Astrocyte (in vitro differentiated cells and primary cell): ENCODE measurements around the gene ZNF77. TPM values are rescaled to one million over a fixed set of nuclear protein-coding genes. Genes with fewer than 3 reads are reported as not detected.
A peak's percentile ranks its signal among the peaks of the same experiment; 100 is the strongest.

Experiments
- DNase-seq: peaks from one replicate; pipeline ENCODE4 v3.0.0-alpha.2; 2010; ENCODE audit warnings: low read depth
- FAIRE-seq: peaks from 2 replicates; lab custom pipeline; 2011; peaks lifted over from hg19 to GRCh38; lab: Jason Lieb, UNC
- H2AFZ ChIP-seq: 2 replicates; pipeline ENCODE4 v1.6.0; 2012; ENCODE audit warnings: low read depth, low read length, inconsistent platforms
- H3K27ac ChIP-seq: 2 replicates; pipeline ENCODE4 v1.5.1; 2011; ENCODE audit warnings: low read depth, low read length, inconsistent platforms
- H3K27me3 ChIP-seq: 2 replicates; pipeline ENCODE4 v1.6.0; 2011; ENCODE audit warnings: low read length, inconsistent platforms; ENCODE audit not compliant: insufficient read depth
- H3K36me3 ChIP-seq: 2 replicates; pipeline ENCODE4 v1.5.1; 2011; ENCODE audit warnings: low read length, inconsistent platforms; ENCODE audit not compliant: insufficient read depth
- H3K4me1 ChIP-seq: 2 replicates; pipeline ENCODE4 v1.5.1; 2011; ENCODE audit warnings: low read length, inconsistent platforms; ENCODE audit not compliant: insufficient read depth
- H3K4me2 ChIP-seq: 2 replicates; pipeline ENCODE4 v1.6.0; 2012; ENCODE audit warnings: low read length, inconsistent platforms
- H3K4me3 ChIP-seq: 2 replicates; pipeline ENCODE4 v1.5.1; 2011; ENCODE audit warnings: low read depth, mild to moderate bottlenecking, low read length, inconsistent platforms; ENCODE audit not compliant: insufficient read depth
- H3K79me2 ChIP-seq: 2 replicates; pipeline ENCODE4 v1.6.0; 2012; ENCODE audit warnings: mild to moderate bottlenecking, low read length, inconsistent platforms; ENCODE audit not compliant: insufficient read depth
- H3K9ac ChIP-seq: 2 replicates; pipeline ENCODE4 v1.6.0; 2012; ENCODE audit warnings: mild to moderate bottlenecking, low read length, inconsistent platforms
- H3K9me3 ChIP-seq: 2 replicates; pipeline ENCODE4 v1.5.1; 2012; ENCODE audit warnings: low read depth, mild to moderate bottlenecking, low read length, inconsistent platforms; ENCODE audit not compliant: insufficient read depth
- H4K20me1 ChIP-seq: 2 replicates; pipeline ENCODE4 v1.6.0; 2012; ENCODE audit warnings: low read length, inconsistent platforms; ENCODE audit not compliant: insufficient read depth
- H3K27ac Mint-ChIP-seq: one replicate; pipeline ENCODE4 v1.8.0; 2021; ENCODE audit warnings: mild to moderate bottlenecking, mixed read lengths; ENCODE audit not compliant: unreplicated experiment
- H3K27me3 Mint-ChIP-seq: one replicate; pipeline ENCODE4 v1.8.0; 2021; ENCODE audit warnings: low read depth, mixed read lengths; ENCODE audit not compliant: unreplicated experiment
- H3K36me3 Mint-ChIP-seq: one replicate; pipeline ENCODE4 v1.8.0; 2021; ENCODE audit warnings: low read depth, mixed read lengths; ENCODE audit not compliant: unreplicated experiment
- H3K4me1 Mint-ChIP-seq: one replicate; pipeline ENCODE4 v1.8.0; 2021; ENCODE audit warnings: low read depth, mixed read lengths; ENCODE audit not compliant: unreplicated experiment
- H3K4me3 Mint-ChIP-seq: one replicate; pipeline ENCODE4 v1.8.0; 2021; ENCODE audit warnings: mild to moderate bottlenecking, moderate library complexity, mixed read lengths; ENCODE audit not compliant: unreplicated experiment
- H3K9me3 Mint-ChIP-seq: one replicate; pipeline ENCODE4 v1.8.0; 2021; ENCODE audit warnings: mild to moderate bottlenecking, mixed read lengths; ENCODE audit not compliant: unreplicated experiment
- EZH2 ChIP-seq: IDR thresholded peaks from 2 replicates; pipeline ENCODE4 v1.6.1; 2012; ENCODE audit warnings: mild to moderate bottlenecking, low read length, inconsistent platforms; ENCODE audit not compliant: insufficient read depth
- total RNA-seq: library from RNA; stranded (reverse); gene quantifications from 2 replicates; pipeline ENCODE4 v1.2.1, GENCODE V29; 2021
- TF ChIP-seq, protein P1 (sequence below): IDR thresholded peaks from 2 replicates; pipeline ENCODE4 v1.5.1; 2011; ENCODE audit warnings: low read depth, mild to moderate bottlenecking, inconsistent platforms, low read length, moderate library complexity; ENCODE audit not compliant: insufficient read depth

Gene ZNF77
- total RNA-seq, 1 donor from 2014 or later, result 1.4 TPM

DNA sequence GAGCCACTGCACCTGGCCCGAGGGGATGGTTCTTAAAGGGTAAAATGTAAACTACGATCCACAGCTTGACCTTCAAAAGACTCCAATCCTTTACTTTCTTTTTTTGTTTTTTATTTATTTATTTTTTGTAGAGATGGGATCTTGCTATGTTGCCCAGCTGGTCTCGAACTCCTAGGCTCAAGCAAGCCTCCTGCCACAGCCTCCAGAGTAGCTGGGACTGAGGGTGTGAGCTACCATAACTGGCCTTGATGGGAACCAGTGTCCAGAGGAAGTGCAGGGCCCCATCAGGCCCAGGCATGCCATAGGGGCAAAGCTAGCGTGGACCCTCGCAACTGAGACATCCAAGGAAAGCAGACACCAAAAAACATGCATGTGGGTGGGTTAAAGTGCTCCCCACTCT lies 18.4 kb upstream of the ZNF77 start:
- Histone ChIP-seq H3K27me3 (no peaks in the 10 kb centered on the region), H4K20me1 (no peaks in the 10 kb centered on the region), H3K79me2 (no peaks in the 10 kb centered on the region), H3K9me3 (no peaks in the 10 kb centered on the region), H3K4me3 (no peak overlapping the region), H3K4me1 (no peaks in the 10 kb centered on the region), H3K36me3 (no peaks in the 10 kb centered on the region), H3K9ac (no peak overlapping the region), H3K27ac (no peak overlapping the region), H3K4me2 (no peak overlapping the region), H2AFZ (no peak overlapping the region)
- peaks cover 31% of the 10 kb centered on the region for H3K27me3 Mint-ChIP-seq
- no peaks in the 10 kb centered on the region for H3K9me3 Mint-ChIP-seq
- H3K36me3 Mint-ChIP-seq, result no peaks in the 10 kb centered on the region
- no peak overlapping the region for H3K27ac Mint-ChIP-seq
- H3K4me1 Mint-ChIP-seq, result no peaks in the 10 kb centered on the region
- no peak for FAIRE-seq
- H3K4me3 Mint-ChIP-seq, result no peak overlapping the region
- no peak for DNase-seq
- no peak for TF ChIP-seq EZH2
- TF ChIP-seq, protein P1, sequence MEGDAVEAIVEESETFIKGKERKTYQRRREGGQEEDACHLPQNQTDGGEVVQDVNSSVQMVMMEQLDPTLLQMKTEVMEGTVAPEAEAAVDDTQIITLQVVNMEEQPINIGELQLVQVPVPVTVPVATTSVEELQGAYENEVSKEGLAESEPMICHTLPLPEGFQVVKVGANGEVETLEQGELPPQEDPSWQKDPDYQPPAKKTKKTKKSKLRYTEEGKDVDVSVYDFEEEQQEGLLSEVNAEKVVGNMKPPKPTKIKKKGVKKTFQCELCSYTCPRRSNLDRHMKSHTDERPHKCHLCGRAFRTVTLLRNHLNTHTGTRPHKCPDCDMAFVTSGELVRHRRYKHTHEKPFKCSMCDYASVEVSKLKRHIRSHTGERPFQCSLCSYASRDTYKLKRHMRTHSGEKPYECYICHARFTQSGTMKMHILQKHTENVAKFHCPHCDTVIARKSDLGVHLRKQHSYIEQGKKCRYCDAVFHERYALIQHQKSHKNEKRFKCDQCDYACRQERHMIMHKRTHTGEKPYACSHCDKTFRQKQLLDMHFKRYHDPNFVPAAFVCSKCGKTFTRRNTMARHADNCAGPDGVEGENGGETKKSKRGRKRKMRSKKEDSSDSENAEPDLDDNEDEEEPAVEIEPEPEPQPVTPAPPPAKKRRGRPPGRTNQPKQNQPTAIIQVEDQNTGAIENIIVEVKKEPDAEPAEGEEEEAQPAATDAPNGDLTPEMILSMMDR, result no peak

DNA sequence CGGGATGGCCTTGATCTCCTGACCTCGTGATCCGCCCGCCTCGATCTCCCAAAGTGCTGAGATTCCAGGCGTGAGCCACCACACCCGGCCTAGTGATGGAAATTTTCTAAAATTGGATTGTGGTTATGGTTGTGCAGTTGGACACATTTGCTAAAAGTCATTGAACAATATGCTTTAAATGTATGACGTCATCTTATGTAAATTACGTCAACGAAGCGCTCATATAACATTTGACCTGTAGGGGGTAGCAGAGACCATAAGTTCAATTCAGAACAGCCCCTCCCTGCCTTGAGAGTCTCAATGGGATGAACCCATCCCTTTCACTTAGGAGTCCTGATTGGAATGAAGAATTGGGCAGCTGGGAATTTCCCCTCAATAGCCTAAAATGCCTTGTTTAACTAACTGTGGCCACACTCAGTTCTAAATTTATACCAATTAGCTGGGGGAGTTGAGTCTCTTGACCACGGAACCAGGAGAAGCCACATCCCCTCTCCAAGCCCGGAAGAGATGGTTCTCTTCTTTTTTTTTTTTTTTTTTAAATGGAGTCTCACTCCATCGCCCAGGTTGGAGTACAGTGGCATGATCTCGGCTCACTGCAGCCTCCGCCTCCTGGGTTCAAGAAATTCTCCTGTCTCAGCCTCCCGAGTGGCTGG lies 17.4 kb upstream of the ZNF77 start:
- Histone ChIP-seq H3K9me3 (no peaks in the 10 kb centered on the region), H3K4me2 (peak overlapping the region; percentile 44), H4K20me1 (no peaks in the 10 kb centered on the region), H3K4me3 (no peak overlapping the region), H3K79me2 (no peaks in the 10 kb centered on the region), H3K4me1 (no peaks in the 10 kb centered on the region), H3K27me3 (no peaks in the 10 kb centered on the region), H3K27ac (no peak overlapping the region), H3K9ac (no peak overlapping the region), H3K36me3 (no peaks in the 10 kb centered on the region), H2AFZ (no peak overlapping the region)
- Mint-ChIP-seq H3K27ac (no peak overlapping the region), H3K9me3 (no peaks in the 10 kb centered on the region), H3K4me1 (no peaks in the 10 kb centered on the region), H3K27me3 (peaks cover 27% of the 10 kb centered on the region), H3K36me3 (no peaks in the 10 kb centered on the region), H3K4me3 (peak overlapping the region; percentile 56)
- DNase-seq (peak; percentile 39), FAIRE-seq (peak; percentile 94)
- TF ChIP-seq, protein P1, result peak; percentile 81
- no peak for TF ChIP-seq EZH2

DNA sequence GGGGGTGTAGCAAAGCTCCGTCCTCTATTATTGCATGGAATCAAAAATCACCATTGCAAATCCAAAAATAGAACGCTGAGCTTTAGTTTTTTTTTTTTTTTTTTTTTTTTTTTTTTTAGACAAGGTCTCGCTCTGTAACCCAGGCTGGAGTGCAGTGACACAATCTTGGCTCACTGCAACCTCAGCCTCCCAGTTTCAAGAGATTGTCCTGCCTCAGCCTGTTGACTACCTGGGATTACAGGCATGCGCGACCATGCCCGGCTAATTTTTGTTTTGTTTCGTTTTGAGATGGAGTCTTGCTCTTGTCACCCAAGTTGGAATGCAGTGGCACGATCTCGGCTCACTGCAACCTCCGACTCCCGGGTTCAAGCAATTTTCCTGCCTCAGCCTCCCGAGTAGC lies 15.3 kb upstream of the ZNF77 start:
- FAIRE-seq (no peak), DNase-seq (no peak)
- Mint-ChIP-seq H3K4me1 (no peaks in the 10 kb centered on the region), H3K27me3 (peaks cover 25% of the 10 kb centered on the region), H3K36me3 (no peaks in the 10 kb centered on the region), H3K27ac (no peak overlapping the region), H3K4me3 (no peak overlapping the region), H3K9me3 (no peaks in the 10 kb centered on the region)
- TF ChIP-seq, protein P1, result no peak
- TF ChIP-seq EZH2, result no peak
- Histone ChIP-seq H4K20me1 (no peaks in the 10 kb centered on the region), H3K4me2 (no peak overlapping the region), H3K36me3 (no peaks in the 10 kb centered on the region), H3K9ac (no peak overlapping the region), H3K27ac (no peak overlapping the region), H3K9me3 (no peaks in the 10 kb centered on the region), H3K4me1 (no peaks in the 10 kb centered on the region), H3K27me3 (no peaks in the 10 kb centered on the region), H3K4me3 (no peak overlapping the region), H3K79me2 (no peaks in the 10 kb centered on the region), H2AFZ (no peak overlapping the region)
